ENCODE measurements around the gene CPNE6. TPM values are rescaled to one million over a fixed set of nuclear protein-coding genes. Genes with fewer than 3 reads are reported as not detected.

CPNE6 gene
- total RNA-seq, 1 experiment from 2014 or later: not detected

GRCh38 chr14:24082411-24083080, 11.2 kb downstream of the CPNE6 start:
- BruUV-seq (replicated peaks): no TSS peak
- POLR2A ChIA-PET (ENCODE audit: low non-redundant PET): no interaction called here

GRCh38 chr14:24083462-24083861, 12.1 kb downstream of the CPNE6 start:
- BruUV-seq (replicated peaks): no TSS peak
- Histone ChIP-seq H3K27ac (ENCODE audit: low read depth, low read length, poor library complexity, severe bottlenecking) (no peak overlapping the region), H3K36me3 (ENCODE audit: insufficient read depth, low read length, poor library complexity, severe bottlenecking) (no peaks in the 10 kb centered on the region), H3K27me3 (replicated peaks; ENCODE audit: insufficient read depth, low read depth, low read length, poor library complexity) (peaks cover 13% of the 10 kb centered on the region), H3K4me1 (ENCODE audit: insufficient read depth, low read length, poor library complexity, severe bottlenecking) (peaks cover 6% of the 10 kb centered on the region), H3K9me3 (ENCODE audit: low read depth, low read length, poor library complexity, severe bottlenecking) (no peaks in the 10 kb centered on the region), H3K4me3 (ENCODE audit: low read depth, low read length, poor library complexity, severe bottlenecking) (no peak overlapping the region)
- ChIA-PET POLR2A (ENCODE audit: low non-redundant PET) (no interaction called here), CTCF (no interaction called here)
- TF ChIP-seq EZH2 (IDR thresholded peaks at IDR 0.05; ENCODE audit: borderline replicate concordance, low read depth, low read length, poor library complexity, severe bottlenecking) (no peak), CTCF (conservative IDR thresholded peaks at IDR 0.05; ENCODE audit: low read depth, low read length) (no peak)
- intact Hi-C loops (cut with micrococcal nuclease; ENCODE audit: unreplicated experiment): no loop called here
- no peak for DNase-seq (ENCODE audit: low spot score)

More at GRCh38 chr14:24082411-24083080, 11.2 kb downstream of the CPNE6 start:
- TF ChIP-seq CTCF (conservative IDR thresholded peaks at IDR 0.05; ENCODE audit: low read depth, low read length): no peak
- TF ChIP-seq EZH2 (IDR thresholded peaks at IDR 0.05; ENCODE audit: borderline replicate concordance, low read depth, low read length, poor library complexity, severe bottlenecking): no peak
- Histone ChIP-seq H3K4me1 (ENCODE audit: insufficient read depth, low read length, poor library complexity, severe bottlenecking) (peaks cover 6% of the 10 kb centered on the region), H3K27ac (ENCODE audit: low read depth, low read length, poor library complexity, severe bottlenecking) (no peak overlapping the region), H3K9me3 (ENCODE audit: low read depth, low read length, poor library complexity, severe bottlenecking) (no peaks in the 10 kb centered on the region), H3K4me3 (ENCODE audit: low read depth, low read length, poor library complexity, severe bottlenecking) (no peak overlapping the region), H3K36me3 (ENCODE audit: insufficient read depth, low read length, poor library complexity, severe bottlenecking) (no peaks in the 10 kb centered on the region), H3K27me3 (replicated peaks; ENCODE audit: insufficient read depth, low read depth, low read length, poor library complexity) (peaks cover 13% of the 10 kb centered on the region)
- CTCF ChIA-PET: no interaction called here
- no peak for DNase-seq (ENCODE audit: low spot score)
- intact Hi-C loops (cut with micrococcal nuclease; ENCODE audit: unreplicated experiment): no loop called here

GRCh38 chr14:24084440-24084839, 13.1 kb downstream of the CPNE6 start:
- Histone ChIP-seq H3K4me1 (ENCODE audit: insufficient read depth, low read length, poor library complexity, severe bottlenecking) (peaks cover 6% of the 10 kb centered on the region), H3K27me3 (replicated peaks; ENCODE audit: insufficient read depth, low read depth, low read length, poor library complexity) (peaks cover 13% of the 10 kb centered on the region), H3K27ac (ENCODE audit: low read depth, low read length, poor library complexity, severe bottlenecking) (no peak overlapping the region), H3K4me3 (ENCODE audit: low read depth, low read length, poor library complexity, severe bottlenecking) (no peak overlapping the region), H3K9me3 (ENCODE audit: low read depth, low read length, poor library complexity, severe bottlenecking) (no peaks in the 10 kb centered on the region), H3K36me3 (ENCODE audit: insufficient read depth, low read length, poor library complexity, severe bottlenecking) (no peaks in the 10 kb centered on the region)
- CTCF ChIA-PET: no interaction called here
- intact Hi-C loops (cut with micrococcal nuclease; ENCODE audit: unreplicated experiment): no loop called here
- POLR2A ChIA-PET (ENCODE audit: low non-redundant PET): no interaction called here
- no peak for TF ChIP-seq CTCF (conservative IDR thresholded peaks at IDR 0.05; ENCODE audit: low read depth, low read length)
- no peak for TF ChIP-seq EZH2 (IDR thresholded peaks at IDR 0.05; ENCODE audit: borderline replicate concordance, low read depth, low read length, poor library complexity, severe bottlenecking)
- DNase-seq (ENCODE audit: low spot score): no peak
- BruUV-seq (replicated peaks): no TSS peak

All from A673 (cell line).